C4-2B (cell line): ENCODE data around the gene DLG2.

ENCODE experiments used
- ZFX ChIP-seq: fragments of 450-650 bp; IDR thresholded peaks from 2 replicates; pipeline ENCODE4 v1.6.1; 2017
- TF ChIP-seq, protein P1 (sequence below): fragments of 450-650 bp; conservative IDR thresholded peaks from 2 replicates; pipeline ENCODE4 v1.5.1; 2017; ENCODE audit warnings: mild to moderate bottlenecking

- TF ChIP-seq, protein P1, sequence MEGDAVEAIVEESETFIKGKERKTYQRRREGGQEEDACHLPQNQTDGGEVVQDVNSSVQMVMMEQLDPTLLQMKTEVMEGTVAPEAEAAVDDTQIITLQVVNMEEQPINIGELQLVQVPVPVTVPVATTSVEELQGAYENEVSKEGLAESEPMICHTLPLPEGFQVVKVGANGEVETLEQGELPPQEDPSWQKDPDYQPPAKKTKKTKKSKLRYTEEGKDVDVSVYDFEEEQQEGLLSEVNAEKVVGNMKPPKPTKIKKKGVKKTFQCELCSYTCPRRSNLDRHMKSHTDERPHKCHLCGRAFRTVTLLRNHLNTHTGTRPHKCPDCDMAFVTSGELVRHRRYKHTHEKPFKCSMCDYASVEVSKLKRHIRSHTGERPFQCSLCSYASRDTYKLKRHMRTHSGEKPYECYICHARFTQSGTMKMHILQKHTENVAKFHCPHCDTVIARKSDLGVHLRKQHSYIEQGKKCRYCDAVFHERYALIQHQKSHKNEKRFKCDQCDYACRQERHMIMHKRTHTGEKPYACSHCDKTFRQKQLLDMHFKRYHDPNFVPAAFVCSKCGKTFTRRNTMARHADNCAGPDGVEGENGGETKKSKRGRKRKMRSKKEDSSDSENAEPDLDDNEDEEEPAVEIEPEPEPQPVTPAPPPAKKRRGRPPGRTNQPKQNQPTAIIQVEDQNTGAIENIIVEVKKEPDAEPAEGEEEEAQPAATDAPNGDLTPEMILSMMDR = no peak
- TF ChIP-seq ZFX = no peak
Measured at GRCh38 chr11:84799112-84799511, 828.0 kb downstream of the DLG2 start.
